Stimulated activated CD8-positive, alpha-beta memory T cell treated with anti-CD3 and anti-CD28 coated beads, Interleukin-7, amount 100 ng/mL, for 24 hours (primary cell): ENCODE measurements around the gene CGNL1.

Experiments used
- DNase-seq: peaks from one replicate; pipeline ENCODE4 v3.0.0-alpha.2; 2020; ENCODE audit warnings: low read depth

The CGNL1 gene

DNA sequence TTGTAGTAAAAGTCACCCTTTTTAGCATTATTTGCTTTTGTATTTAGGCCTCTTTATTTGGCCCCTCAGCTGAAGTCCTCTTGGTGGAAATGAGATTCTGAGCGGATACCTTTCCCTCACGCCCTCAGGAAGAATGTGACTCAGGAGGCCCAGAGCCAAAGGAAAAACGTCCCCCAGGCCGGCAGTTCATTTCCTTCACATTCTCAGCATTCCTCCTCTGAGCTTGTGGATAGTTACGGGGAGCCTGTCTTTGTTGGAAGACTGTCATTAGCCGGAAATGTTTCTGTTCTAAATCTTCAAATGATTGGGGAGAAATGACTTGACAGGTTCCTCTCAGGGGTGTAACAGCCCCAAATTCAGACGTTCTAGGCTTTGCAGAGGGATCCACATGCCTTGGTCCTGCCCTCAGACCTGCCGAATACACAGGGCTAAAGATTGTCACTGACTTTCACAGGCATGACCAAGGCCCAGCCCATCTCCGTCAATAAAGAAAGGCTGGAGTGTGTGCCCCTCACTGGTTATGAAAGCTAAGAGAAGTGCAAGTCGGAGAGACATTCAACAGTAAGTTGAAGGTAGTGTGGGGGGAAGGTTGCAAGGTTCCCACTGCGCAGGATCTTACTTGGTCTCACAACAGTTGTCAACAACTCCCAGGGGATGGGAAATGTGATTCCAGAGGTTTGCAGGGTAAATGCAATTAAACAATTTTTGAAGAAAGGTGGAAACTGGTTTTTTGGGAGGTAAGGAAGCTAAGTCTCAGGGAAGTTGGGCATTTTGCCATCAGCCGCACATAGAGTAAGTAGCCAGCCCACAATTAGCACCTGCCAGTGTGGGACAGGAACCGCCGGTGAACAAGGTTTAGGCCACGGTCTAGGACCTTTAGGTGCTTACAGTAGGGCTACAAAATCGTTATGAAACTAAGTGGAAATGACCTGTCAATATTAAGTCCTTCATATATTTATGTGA, 175.7 kb downstream of the CGNL1 start:
- DNase-seq: no peak

- DNase-seq: no peak
These were observed 176.5 kb downstream of the CGNL1 start for GRCh38 chr15:57552678-57553334.

GRCh38 chr15:57553526-57553925, 177.2 kb downstream of the CGNL1 start:
- no peak for DNase-seq

DNA sequence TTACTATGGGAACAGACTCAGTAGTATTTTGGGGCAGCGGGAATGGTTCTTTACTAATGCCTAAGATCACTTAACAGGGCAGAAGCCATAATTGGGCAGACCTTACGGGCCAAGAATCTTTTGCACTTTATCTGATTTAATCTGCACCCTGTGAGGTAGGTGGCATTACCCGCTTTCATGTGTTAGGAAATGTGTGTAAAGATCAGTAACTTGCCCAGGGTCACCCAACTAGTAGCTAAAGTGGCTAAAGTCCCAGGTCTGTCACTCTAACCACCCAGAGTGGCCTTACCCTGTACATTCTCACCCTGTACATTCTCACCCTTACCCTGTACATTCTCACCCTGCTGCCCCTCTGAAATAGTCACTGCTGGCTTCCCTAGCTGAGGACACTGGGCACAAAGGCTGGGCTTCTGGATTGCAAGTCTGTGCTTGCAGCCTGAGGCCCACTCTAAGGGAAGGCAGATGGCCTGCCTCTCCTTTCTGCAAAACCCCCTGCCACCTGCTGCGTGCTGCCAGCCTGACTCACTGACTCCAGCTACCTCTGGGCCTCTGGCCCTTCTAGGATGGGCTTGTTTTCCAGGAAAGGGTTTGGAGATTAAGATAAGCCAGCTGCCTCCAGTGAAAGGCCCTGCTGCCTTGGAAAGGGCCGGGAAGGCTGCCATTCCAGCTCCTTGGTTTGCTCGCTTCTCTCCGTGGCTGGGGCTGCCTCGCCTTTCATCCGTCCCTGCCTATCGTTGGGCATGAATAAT, 177.9 kb downstream of the CGNL1 start:
- DNase-seq: no peak

- no peak for DNase-seq
These were observed 178.5 kb downstream of the CGNL1 start for GRCh38 chr15:57554812-57555179.

DNA sequence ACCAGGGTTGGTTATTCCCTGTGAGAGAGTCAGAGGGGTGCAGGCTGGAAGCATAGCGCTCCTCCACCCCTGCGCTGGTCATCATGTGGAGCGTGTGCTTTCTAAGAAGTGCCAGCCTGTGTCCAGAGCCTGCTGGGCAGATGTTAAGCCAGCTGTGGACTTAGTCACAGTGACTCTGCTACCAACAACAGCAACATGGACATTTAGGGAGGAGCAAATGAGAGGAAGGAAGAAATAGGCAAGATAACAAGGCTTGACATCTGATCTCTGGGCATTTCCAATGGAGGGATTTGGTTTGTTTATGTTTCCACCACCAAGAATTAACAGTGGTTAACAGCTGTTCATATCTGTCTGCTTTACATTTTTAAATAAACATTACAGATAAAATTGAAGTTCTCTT, 179.0 kb downstream of the CGNL1 start:
- no peak for DNase-seq

GRCh38 chr15:57556040-57556439, 179.7 kb downstream of the CGNL1 start:
- no peak for DNase-seq

GRCh38 chr15:57557267-57557666, 181.0 kb downstream of the CGNL1 start:
- DNase-seq: no peak

DNA sequence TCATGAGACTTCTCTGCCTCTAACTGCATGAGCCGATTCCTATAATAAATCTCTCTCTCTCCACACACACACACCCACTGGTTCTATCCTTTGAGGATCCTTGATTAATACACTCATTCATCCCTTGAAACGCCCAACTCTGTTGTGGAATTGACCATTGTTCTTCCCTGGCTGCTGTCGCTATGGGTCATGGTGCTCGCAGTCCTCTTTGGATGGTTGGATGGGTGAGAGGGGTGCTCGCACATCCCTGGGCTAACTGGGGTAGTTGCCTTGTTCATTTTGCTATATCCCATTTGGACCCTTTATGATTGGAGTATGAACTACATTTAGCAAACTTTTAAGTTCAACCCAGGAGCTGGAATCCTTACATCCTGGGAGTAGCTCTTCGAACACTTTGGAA, 181.5 kb downstream of the CGNL1 start:
- no peak for DNase-seq

DNA sequence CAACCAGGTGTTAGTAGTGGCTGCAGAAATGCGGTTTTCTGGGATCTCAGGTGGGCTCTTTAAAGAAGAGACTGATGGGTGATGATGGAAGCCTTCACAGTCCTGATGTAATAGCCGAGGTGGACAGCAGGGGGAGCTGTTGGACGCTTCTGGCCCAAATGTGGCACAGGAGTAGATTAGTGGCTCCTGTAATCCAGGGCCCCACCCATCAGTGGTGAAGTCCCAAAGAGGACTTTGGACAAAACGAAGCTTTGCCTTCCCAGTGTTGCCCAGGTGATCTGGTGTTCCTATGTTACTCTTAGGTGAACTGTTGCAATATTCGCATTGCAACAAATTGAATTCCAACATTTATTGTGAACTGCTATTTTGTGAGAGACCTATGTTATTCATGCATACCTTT, 183.6 kb downstream of the CGNL1 start:
- DNase-seq: peak; percentile 67

- no peak for DNase-seq
These were observed 184.9 kb downstream of the CGNL1 start for GRCh38 chr15:57561041-57561711.

DNA sequence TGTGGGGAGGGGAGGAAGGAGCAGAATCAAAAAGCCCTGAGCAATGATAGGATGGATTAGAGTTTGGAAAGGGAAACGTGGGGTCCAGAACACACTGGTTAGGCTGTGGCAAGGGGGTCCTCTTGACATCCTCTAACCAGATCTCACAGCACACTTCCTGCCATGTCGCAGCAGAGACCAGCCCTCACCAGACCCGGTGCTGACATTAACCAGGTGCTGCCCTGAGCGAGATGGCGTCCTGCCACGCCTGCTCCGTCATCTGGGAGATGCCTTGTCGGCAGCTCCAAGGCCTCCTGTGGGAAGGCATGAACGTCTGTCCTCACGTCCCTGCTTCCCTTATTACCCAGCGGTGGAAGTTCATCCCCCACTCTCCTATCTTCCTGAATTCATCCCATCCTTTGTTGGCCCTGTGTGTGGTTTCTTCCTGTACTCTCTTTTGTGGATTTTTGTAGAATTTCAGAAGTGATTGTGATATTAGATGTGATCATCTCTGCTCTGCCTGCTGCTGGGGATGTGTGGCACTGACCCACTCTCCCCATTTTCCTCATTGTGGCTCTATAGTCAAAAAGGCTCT, 186.0 kb downstream of the CGNL1 start:
- DNase-seq: no peak

- DNase-seq: no peak
These were observed 187.1 kb downstream of the CGNL1 start for GRCh38 chr15:57563416-57563815.

- DNase-seq: no peak
These were observed 189.0 kb downstream of the CGNL1 start for GRCh38 chr15:57565311-57565710.

- no peak for DNase-seq
These were observed 190.5 kb downstream of the CGNL1 start for GRCh38 chr15:57566834-57567233.

DNA sequence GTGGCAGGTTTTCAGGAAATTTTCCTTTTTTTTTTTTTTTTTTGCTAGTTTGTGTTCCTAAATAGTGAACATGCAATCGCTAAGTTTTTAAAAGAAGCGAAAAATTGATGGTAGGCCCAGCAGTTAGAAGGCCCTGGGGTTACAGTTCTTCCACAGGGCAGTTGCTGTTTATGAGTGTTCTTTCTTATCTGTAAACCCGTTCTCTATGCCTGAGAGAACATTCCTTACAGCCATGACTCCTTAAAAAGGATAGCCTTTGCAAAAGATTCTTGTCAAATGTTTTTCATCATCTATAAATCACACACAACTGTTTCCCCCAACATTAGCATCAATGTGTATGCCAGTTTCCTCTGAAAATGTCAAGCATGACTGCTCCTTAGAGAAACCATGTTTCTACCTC, 191.6 kb downstream of the CGNL1 start:
- DNase-seq: no peak

- DNase-seq: no peak
These were observed 192.0 kb downstream of the CGNL1 start for GRCh38 chr15:57568299-57568698.

DNA sequence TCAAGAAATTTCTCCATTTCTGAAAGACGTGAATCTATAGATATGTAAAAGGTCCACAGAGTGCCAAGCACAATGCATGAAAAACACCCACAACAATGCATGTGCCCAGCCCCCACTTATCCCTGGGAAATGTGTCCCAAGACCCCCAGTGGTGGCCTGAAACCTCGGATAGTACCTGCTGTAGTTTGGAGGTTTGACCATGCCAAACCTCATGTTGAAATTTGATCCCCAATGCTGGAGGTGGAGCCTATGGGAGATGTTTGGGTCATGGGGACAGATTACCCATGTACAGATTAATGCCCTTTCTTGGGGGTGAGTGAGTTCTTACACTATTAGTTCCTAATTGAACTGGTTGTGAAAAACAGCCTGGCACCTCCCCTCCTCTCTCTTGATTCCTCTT, 194.0 kb downstream of the CGNL1 start:
- no peak for DNase-seq

DNA sequence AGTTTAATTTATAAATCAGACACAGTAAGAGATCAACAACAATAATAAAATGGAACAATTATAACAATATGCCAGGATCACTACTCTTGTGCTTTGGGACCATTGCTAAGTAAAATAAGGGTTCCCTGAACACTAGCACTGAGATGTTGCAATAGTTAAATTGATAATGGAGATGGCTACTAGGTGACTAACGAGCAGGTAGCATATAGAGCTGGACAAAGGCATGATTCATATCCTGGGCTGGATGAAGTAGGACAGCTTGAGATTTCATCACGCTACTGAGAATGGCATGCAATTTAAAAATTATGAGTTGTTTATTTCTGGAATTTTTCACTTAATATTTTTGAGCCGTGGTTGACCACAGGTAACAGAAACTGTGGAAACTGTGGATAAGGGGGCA, 194.7 kb downstream of the CGNL1 start:
- no peak for DNase-seq

GRCh38 chr15:57571725-57572124, 195.4 kb downstream of the CGNL1 start:
- no peak for DNase-seq

GRCh38 chr15:57572468-57572867, 196.2 kb downstream of the CGNL1 start:
- no peak for DNase-seq

- DNase-seq: no peak
These were observed 196.8 kb downstream of the CGNL1 start for GRCh38 chr15:57573151-57573550.
